CD4-positive, alpha-beta T cell treated with Interleukin-4 for 1 hour (primary cell): ENCODE data around the gene ATXN2L.
"Not testable (repeated sequence)": the region's sequence is repeated elsewhere in the genome, so short reads cannot be mapped to it uniquely, and the experiment has no call there.

ENCODE experiments used
- DNase-seq, 2 donors: peaks; one replicate each; pipeline ENCODE4 v3.0.0-alpha.2; 2020 to 2022

The ATXN2L gene, protein sequence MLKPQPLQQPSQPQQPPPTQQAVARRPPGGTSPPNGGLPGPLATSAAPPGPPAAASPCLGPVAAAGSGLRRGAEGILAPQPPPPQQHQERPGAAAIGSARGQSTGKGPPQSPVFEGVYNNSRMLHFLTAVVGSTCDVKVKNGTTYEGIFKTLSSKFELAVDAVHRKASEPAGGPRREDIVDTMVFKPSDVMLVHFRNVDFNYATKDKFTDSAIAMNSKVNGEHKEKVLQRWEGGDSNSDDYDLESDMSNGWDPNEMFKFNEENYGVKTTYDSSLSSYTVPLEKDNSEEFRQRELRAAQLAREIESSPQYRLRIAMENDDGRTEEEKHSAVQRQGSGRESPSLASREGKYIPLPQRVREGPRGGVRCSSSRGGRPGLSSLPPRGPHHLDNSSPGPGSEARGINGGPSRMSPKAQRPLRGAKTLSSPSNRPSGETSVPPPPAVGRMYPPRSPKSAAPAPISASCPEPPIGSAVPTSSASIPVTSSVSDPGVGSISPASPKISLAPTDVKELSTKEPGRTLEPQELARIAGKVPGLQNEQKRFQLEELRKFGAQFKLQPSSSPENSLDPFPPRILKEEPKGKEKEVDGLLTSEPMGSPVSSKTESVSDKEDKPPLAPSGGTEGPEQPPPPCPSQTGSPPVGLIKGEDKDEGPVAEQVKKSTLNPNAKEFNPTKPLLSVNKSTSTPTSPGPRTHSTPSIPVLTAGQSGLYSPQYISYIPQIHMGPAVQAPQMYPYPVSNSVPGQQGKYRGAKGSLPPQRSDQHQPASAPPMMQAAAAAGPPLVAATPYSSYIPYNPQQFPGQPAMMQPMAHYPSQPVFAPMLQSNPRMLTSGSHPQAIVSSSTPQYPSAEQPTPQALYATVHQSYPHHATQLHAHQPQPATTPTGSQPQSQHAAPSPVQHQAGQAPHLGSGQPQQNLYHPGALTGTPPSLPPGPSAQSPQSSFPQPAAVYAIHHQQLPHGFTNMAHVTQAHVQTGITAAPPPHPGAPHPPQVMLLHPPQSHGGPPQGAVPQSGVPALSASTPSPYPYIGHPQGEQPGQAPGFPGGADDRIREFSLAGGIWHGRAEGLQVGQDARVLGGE

DNA sequence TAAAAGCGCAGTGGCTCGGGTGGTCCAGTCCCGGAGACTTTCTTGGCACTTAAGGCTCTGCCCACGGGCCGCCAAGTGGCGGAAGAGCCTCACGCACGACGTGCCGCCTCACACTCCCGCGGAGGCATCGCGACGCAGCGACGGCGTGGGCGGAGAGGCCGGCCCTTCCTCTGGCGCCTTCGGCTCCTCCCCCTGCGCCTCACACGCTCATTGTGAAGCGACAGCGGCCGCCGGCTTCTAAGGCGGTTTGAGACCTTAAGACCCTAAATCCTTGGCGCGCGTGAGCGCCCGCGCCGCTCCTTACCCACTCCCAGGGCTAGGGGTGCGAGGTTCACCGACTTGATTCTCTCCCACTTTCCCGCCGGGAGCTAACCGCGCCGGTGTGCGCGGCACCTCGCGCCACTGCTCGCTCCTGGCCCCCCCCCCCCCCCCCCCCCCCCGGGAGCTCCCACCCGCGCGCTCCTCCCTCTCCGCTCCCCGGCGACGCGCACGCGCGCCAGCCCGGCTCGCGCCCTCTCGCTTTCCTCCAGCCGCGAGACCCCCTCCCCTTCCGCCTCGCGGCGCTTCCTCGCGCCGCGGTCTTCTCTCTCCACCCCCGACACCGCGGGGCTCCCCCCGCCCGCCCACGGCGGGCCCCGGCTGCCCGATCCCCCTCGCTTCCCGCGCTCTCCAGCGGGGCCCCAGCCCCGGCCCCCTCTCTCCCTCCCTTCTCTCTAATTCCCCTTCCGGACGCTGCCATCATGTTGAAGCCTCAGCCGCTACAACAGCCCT lies at the start of gene ATXN2L:
Gene ATXN2L (plus strand): TSS at position 480 of the 771 bp plus-strand sequence. CDS start 261 bp downstream, at position 741.
- DNase-seq, result peak; percentile 93 to 94

DNA sequence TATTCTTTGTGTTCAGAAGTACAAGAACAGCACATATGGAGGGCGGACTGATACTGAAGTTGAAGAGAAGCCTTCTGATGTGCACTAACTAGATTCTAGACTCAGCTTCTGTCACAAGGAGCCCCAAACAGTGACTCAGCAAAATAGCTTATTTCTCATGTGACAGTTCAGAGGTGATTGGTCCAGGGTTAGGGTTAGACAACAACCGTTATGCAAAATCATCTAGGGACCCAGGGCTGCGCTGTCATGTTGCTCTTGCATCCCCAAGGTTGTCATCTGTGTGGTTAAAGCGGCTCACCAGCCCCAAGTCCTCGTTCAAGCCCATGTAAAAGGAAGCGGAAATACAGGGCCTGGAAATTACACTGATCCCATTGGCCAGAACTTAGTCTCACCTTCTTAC lies 41.1 kb upstream of the ATXN2L start:
- DNase-seq, result not testable (repeated sequence)

DNA sequence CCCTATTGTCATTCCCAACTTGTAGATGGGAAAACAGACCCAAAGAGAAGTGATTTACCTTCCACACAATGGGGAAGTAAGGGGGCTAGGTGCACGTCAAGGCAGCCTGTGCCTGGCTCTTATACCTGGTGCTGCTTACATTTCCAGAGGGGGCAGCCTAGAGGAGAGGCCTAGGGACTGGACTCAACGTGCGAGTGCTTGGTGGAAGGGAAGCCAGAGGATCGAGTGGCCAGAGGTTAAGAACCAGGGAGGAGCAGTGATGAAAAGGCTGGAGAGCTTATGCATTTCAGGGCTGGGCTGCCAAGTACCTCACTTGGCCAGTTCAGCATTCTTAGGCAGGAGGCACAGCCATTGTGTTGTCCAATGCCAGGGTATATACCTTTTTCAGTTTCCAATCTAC lies 40.4 kb upstream of the ATXN2L start:
- DNase-seq, result not testable (repeated sequence)

DNA sequence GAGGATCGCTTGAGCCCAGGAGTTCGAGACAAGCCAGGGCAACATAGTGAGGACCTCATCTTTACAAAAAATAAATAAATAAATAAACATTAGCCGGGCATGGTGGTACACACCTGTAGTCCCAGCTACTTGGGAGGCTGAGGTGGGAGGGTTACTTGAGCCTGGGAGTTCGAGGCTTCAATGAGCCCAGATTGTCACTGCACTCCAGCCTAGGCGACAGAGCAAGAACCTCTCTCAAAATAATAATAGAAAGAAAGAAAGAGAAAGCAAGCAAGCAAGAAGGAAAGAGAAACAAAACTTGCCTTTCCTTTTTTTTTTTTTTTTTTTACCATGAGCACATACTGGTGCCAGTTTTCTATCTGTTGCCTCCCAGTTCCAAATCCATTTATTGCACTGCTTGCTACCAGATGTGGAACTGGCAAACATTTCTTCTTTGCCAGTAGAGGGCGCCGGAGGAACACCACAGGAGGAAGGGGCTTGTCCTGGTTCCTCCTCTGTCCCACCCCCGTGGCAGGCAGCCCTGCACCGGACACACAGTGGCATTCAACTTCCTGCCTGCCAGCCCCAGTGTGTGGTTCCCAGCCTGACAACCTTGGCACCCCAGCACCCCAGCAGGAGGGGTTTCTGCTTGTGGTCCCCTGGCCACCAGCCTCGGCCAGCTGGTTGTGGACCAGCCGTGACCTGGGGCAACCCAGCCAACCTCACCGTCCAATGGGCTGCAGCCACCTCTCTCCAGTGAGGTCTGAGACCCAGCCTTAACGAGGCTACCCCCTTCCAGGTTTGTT lies 20.4 kb upstream of the ATXN2L start:
- peak; percentile 75 to 76 for DNase-seq

DNA sequence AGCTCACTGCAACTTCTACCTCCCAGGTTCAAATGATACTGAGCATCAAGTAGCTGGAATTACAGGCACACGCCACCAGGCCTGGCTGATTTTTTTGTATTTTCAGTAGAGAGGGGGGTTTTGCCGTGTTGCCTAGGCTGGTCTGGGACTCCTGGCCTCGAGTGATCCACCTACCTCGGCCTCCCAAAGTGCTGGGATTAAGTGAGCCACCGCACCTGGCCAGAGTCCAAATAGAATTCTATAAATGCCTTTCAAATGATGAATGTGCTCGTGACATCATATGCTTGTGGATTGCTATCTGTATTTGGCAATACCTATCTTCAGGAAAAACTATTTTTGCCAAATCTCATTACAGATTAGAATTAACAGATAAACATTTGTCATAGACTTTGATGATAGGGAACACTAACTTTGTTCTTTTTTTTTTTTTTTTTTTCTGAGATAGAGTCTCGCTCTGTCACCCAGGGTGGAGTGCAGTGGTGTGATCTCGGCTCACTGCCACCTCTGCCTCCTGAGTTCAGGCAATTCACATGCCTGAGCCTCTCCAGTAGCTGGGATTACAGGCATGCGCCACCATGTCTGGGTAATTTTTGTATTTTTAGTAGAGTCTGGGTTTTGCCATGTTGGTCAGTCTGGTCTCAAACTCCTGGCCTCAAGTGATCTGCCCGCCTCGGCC lies 15.2 kb upstream of the ATXN2L start:
- not testable (repeated sequence) for DNase-seq

DNA sequence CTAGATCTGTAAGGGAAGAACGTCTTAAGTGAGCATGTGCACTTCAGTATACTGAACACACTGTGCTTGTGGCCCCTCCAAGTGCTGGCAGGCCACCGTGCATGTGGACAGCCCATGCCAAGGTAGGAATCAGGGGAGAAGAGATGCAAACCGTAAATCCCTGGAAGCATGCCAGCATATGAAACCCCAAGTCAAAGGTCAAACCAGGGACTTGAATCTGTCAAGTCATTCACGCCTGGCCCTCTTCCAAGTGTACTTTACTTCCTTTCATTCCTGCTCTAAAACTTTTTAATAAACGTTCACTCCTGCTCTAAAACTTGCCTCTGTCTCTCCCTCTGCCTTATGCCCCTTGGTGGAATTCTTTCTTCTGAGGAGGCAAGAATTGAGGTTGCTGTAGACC lies 2.8 kb upstream of the ATXN2L start:
- DNase-seq, result no peak

DNA sequence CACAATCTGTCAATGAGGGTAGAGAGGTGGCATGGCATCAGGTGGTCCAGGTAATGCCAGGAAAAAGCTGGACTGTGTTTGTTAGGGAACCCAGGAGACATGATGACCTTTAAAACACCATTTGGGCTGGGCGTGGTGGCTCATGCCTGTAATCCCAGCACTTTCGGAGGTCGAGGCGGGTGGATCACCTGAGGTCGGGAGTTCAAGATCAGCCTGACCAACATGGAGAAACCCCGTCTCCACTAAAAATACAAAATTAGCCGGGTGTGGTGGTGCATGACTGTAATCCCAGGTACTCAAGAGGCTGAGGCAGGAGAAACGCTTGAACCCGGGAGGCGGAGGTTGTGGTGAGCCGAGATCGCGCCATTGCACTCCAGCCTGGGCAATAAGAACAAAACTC lies 2.3 kb upstream of the ATXN2L start:
- not testable (repeated sequence) for DNase-seq

DNA sequence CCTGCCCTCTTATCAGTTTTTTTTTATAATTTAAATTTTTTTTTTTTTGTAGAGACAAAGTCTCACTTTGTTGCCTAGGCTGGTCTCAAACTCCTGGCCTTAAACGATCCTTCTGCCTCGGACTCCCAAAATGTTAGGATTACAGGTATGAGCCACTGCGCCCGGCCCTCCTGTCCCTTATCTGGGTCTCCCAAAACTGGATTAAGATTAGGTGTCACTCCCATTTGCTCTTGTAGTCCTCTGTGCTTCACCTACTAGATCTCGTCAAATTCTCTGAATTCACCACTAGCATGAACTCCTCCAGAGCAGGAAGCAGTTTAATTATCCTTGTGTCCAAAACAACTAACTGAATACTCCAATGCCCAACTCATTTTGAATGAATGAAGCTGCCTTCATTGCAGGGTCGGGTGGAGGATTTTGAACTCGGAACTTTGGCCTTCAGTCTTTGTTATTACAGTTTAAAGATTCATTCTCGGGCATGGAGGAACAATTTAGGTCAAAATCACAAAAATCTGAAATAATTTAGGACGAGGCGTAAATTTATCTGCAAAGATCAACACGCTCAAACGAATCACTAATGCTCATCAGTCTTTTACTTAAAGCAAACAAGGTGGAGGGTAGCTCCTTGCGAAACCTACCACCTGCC lies 802 bp upstream of the ATXN2L start:
- no peak for DNase-seq

DNA sequence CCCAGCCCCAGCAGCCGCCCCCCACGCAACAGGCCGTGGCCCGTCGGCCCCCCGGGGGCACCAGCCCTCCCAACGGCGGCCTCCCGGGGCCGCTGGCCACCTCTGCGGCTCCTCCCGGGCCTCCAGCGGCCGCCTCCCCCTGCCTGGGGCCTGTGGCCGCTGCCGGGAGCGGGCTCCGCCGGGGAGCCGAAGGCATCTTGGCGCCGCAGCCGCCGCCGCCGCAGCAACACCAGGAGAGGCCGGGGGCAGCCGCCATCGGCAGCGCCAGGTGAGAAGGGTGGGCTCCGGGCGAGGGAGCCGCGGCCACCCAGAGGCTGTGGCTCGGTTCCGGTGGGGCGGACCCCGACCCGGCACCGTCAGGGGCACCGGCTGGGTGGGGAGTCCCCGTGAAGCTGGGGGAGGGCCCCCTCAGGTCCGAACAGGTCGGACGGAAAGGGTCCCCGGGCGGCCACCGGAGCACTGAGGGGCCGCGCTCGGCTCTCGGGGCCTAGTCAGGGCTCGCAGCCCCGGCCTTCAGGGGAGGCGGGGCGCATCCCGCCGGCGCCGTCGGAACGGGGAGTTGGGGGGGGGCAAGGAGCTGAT lies 583 bp downstream of the ATXN2L start:
- DNase-seq, result no peak

DNA sequence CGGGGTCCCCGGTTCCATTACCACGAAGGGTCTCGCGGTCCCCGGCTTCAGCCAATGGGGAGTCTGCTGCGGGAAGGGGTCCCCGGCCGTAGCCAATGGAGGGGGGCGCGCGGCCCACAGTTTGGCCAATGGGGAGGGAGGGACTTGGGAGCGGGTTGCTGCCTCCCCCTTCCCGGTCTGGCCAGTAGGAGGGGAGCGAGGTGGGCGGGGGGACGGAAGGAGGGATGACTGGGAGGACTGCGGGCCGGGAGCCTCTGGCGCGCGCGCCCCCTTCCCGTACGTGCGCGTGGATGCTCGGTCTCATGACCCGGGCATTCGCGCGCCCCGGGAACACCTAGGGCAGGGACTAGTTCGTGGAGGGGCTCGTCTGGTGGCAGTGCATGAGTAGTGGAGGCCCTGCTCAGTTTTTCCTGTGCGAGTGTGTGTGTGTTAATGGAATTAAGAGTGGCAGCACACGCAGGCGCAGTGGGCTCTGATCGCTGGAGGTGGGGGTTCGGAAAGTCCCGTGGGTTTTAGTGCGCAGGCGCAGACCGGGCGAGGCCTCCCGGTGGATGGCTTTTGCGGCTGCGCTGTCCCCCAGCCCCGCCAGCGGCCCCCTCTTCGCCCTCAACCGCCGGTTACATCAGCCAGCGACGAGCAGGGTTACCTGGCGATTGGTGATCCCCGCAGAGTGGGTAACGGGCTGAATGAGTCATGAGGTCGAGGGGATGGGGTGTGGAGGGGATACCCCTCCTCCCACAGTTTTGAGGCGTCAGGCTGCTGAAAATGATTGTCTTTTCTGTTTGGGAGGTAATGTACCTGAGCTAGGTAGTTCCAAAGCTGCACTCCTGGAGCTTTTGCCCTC lies 1.3 kb downstream of the ATXN2L start:
- peak; percentile 96 to 97 for DNase-seq

DNA sequence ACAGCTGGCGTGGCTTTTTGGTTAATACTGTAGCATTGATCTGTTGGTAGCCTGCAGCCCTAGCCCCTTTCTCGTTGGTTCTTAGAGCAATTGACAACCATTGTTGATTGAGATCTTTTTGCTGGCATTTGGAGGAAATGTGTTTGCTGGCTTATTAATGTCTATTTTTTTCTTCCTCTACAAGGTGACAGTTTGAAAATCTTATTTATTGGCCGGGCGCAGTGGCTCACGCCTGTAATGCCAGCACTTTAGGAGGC lies 1.8 kb downstream of the ATXN2L start:
- no peak for DNase-seq

DNA sequence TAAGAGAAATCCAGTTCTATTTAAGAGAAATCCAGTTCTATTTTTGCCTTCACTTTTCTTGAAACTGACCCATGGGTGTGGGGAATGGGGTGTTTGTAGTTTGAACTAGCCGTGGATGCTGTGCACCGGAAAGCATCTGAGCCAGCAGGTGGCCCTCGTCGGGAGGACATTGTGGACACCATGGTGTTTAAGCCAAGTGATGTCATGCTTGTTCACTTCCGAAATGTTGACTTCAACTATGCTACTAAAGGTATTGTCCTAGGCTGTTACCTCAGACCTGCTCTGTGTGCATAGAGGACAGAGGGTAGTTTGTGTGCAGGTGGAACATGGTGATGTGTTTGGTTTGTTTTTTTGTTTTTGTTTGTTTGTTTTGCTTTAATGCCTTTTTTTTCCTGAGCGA lies 3.3 kb downstream of the ATXN2L start:
- DNase-seq, result no peak

DNA sequence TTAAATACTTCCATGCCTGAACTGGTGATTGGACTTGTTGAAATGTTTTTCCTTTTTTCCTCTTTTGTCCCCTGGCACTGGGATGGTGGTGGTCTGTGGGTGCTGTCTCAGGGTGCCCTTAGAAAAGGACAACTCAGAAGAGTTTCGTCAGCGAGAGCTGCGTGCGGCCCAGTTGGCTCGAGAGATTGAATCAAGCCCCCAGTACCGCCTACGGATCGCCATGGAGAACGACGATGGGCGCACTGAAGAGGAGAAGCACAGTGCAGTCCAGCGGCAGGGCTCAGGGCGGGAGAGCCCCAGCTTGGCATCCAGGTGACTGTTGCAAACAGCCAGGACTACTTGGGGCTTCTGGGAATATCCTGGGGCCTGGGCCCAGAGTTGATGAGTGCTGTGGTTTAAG lies 6.9 kb downstream of the ATXN2L start:
- DNase-seq, result no peak

DNA sequence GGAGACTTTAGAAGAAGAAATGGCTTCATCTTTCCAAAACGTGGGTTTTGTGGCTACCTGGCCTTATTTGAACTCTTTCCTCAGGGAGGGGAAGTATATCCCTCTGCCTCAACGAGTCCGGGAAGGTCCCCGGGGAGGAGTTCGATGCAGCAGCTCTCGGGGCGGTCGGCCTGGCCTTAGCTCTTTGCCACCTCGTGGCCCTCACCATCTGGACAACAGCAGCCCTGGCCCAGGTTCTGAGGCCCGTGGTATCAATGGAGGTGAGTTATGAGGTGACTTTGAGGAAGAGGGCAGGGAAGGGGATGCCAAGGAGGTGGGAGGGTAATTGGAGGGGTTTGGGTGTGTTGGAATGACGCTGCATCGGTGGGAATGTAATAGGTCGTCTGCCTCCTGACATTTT lies 7.7 kb downstream of the ATXN2L start:
- DNase-seq, result no peak

DNA sequence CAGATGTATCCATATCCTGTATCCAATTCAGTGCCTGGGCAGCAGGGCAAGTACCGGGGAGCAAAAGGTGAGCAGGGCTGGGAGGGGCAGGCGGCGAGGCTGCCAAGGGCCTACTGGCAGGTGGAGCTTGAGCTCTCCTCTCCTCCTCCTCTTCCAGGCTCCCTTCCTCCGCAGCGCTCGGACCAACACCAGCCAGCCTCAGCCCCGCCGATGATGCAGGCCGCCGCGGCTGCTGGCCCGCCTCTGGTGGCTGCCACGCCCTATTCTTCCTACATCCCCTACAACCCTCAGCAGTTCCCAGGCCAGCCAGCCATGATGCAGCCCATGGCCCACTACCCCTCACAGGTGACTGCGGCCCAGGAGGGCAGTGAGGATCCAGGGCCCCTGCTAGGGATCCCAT lies 11.6 kb downstream of the ATXN2L start:
- no peak for DNase-seq

DNA sequence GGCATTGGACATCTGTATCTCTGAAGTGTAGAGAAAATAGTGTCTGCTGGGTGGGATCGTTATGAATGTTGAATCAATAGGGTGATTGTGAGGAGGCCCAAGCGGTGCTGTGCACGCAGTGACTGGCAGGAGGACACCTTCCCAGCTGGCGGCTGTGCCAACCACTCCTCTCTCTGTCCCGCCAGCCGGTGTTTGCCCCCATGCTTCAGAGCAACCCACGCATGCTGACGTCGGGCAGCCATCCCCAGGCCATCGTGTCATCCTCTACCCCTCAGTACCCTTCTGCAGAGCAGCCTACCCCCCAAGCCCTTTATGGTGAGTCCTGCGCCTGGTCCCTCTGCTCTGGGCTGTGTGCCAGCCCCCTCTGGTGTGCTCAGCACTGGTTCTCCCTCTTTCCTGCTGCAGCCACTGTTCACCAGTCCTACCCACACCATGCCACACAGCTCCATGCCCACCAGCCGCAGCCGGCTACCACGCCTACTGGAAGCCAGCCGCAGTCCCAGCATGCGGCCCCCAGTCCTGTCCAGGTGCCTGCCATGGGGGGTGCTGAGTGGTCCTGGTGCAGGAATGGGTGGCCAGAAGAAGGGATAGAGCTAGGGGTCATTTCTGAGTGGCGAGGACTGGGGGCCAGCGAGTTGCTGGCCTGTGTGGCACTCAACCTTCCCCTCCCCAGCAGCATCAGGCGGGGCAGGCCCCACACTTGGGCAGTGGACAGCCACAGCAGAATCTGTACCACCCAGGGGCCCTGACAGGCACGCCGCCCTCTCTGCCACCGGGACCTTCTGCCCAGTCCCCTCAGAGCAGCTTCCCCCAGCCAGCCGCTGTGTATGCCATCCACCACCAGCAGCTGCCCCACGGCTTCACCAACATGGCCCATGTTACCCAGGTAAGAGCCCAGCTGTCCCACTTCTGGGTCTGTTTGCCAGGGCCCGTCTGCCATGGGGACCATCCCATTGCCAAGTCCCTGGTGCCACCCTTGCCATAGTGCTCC lies 12.4 kb downstream of the ATXN2L start:
- no peak for DNase-seq

DNA sequence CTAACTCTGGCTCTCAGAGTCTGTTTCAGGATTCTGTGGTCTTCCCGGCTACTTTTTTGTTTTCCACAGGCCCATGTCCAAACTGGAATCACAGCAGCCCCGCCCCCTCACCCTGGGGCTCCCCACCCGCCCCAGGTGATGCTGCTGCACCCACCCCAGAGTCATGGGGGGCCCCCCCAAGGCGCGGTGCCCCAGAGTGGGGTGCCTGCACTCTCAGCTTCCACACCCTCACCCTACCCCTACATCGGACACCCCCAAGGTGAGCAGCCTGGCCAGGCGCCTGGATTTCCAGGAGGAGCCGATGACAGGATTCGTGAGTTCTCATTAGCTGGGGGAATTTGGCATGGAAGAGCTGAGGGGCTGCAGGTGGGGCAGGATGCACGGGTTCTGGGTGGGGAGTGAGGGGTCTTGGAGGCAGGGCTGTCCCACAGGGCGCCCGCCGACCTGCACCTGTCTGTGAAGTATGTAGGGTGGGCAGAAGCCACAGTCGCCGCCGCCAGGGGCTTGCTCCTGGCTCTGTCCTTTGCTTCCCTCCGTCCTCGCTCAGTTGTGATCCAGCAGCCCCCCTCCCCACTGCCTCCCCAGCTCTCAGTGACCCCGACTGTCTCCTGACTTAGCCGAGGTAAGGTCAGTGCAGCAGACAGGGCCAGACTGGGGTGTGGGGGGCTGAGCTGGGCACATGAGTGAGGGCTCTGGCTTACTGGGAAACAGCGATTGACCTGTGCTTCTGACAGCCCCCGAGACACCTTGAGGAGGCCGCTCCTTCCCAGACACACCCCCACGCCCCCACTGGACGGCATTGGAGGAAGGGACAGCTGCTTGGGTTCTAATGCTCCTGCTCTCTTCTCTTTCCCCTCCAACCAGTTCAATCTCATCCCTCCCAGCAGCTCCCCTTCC lies 13.3 kb downstream of the ATXN2L start:
- DNase-seq, result no peak

DNA sequence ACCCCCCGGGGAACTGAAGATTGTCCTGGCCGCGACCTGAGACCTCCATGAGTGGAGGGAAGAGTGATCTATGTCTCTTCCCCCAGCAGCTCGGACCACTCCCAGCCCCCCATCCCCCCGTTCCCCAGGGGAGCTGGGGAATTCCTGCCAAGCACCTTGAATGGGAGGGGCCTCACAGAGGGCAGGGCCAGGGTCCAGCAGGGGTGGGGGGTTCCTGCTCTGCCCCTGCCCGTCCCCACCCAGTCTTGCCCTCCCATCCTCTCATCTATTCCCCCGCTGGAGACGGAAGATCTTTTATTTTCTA lies 13.9 kb downstream of the ATXN2L start:
- no peak for DNase-seq
